GM12878 (cell line): Measurements from ENCODE around the gene KCNN3. TPM values are rescaled to one million over a fixed set of nuclear protein-coding genes. Genes with fewer than 3 reads are reported as not detected.

Experiments used
- ATAC-seq: fragments of 200-7000 bp; cut with Tn5 transposase; 3 replicates; pipeline ENCODE4 v1.9.1; 2020; ENCODE audit warnings: mild to moderate bottlenecking, moderate library complexity
- BruUV-seq: library from RNA; stranded (reverse); fragments of 400-500 nt; replicated peaks from 2 replicates; lab custom pipeline; 2021; lab: Mats Ljungman, UMichigan
- CTCF ChIA-PET: fragments of 300-600 bp; sonication (Branson Sonifier 250); formaldehyde crosslinking; extraction: SDS; loops from one replicate; lab custom pipeline; 2021; ENCODE audit warnings: inconsistent platforms; lab: Yijun Ruan, JAX
- POLR2A ChIA-PET: fragments of 350-600 bp; formaldehyde crosslinking; extraction: SDS; loops from one replicate; lab custom pipeline; 2021; ENCODE audit warnings: inconsistent platforms; lab: Charles Lee
- RAD21 ChIA-PET: fragments of 300-600 bp; sonication (Branson Sonifier 250); formaldehyde crosslinking; loops from one replicate; lab custom pipeline; 2023; ENCODE audit warnings: antibody characterized with exemption; ENCODE audit not compliant: unreplicated experiment; lab: Charles Lee
- SMC1A ChIA-PET: fragments of 300-600 bp; sonication (Branson Sonifier 250); formaldehyde crosslinking; loops from one replicate; lab custom pipeline; 2023; ENCODE audit not compliant: unreplicated experiment, uncharacterized antibody; lab: Charles Lee
- DNase-seq: peaks from one replicate; pipeline ENCODE4 v3.0.0-alpha.2; 2011; ENCODE audit warnings: low read depth, low spot score
- FAIRE-seq: peaks from 3 replicates; lab custom pipeline; 2011; peaks lifted over from hg19 to GRCh38; lab: Jason Lieb, UNC
- H2AFZ ChIP-seq: 2 replicates; pipeline ENCODE4 v1.6.0; 2011; ENCODE audit warnings: low read depth, low read length, control low read depth; ENCODE audit not compliant: control insufficient read depth
- H3K27ac ChIP-seq: 2 replicates; pipeline ENCODE4 v1.5.1; 2011; ENCODE audit warnings: control low read depth; ENCODE audit not compliant: control insufficient read depth, insufficient read depth
- H3K27me3 ChIP-seq, 2 experiments: replicated peaks in 1 of 2; 2 replicates each; pipeline versions ENCODE4 v1.6.0 to v1.6.1; 2011; ENCODE audit warnings: low read length in 1 of 2; ENCODE audit not compliant: control insufficient read depth in 2 of 2, insufficient read depth in 2 of 2
- H3K36me3 ChIP-seq, 2 experiments: 2 replicates each; pipeline ENCODE4 v1.5.1; 2011; ENCODE audit warnings: low read length in 1 of 2; ENCODE audit not compliant: control insufficient read depth in 2 of 2, insufficient read depth in 2 of 2
- H3K4me1 ChIP-seq: 2 replicates; pipeline ENCODE4 v1.6.1; 2011; ENCODE audit warnings: mild to moderate bottlenecking, low read length, moderate library complexity, mixed read lengths; ENCODE audit not compliant: control insufficient read depth, insufficient read depth
- H3K4me2 ChIP-seq: 2 replicates; pipeline ENCODE4 v1.6.0; 2011; ENCODE audit warnings: control low read depth; ENCODE audit not compliant: control insufficient read depth, insufficient read depth
- H3K4me3 ChIP-seq: fragments of 200-600 bp; sonication (generic); 2 replicates; pipeline ENCODE4 v1.5.1; 2016
- H3K79me2 ChIP-seq: 2 replicates; pipeline ENCODE4 v1.6.0; 2011; ENCODE audit warnings: low read length; ENCODE audit not compliant: control insufficient read depth, insufficient read depth
- H3K9ac ChIP-seq: 2 replicates; pipeline ENCODE4 v1.8.0; 2011; ENCODE audit warnings: low read length, control low read depth, mixed read lengths; ENCODE audit not compliant: control insufficient read depth, insufficient read depth
- H3K9me3 ChIP-seq: replicated peaks from 3 replicates; pipeline ENCODE4 v1.5.1; 2011; ENCODE audit warnings: mild to moderate bottlenecking, low read length; ENCODE audit not compliant: control insufficient read depth, insufficient read depth
- H4K20me1 ChIP-seq: 2 replicates; pipeline ENCODE4 v1.6.0; 2011; ENCODE audit not compliant: control insufficient read depth, insufficient read depth
- CREM ChIP-seq: IDR thresholded peaks from 2 replicates; pipeline ENCODE4 v1.6.1; 2014; ENCODE audit warnings: antibody characterized with exemption, low read depth
- E4F1 ChIP-seq: fragments of 450-650 bp; IDR thresholded peaks from 2 replicates; pipeline ENCODE4 v1.6.1; 2018; ENCODE audit warnings: borderline replicate concordance, mild to moderate bottlenecking; ENCODE audit not compliant: partially characterized antibody
- ESRRA ChIP-seq: IDR thresholded peaks from 2 replicates; pipeline ENCODE4 v1.6.1; 2012; ENCODE audit warnings: mild to moderate bottlenecking, low read length, improper control_type of control experiment
- PAX8 ChIP-seq: fragments of 450-650 bp; IDR thresholded peaks from 2 replicates; pipeline ENCODE4 v1.6.1; 2017; ENCODE audit warnings: mild to moderate bottlenecking, moderate library complexity
- SIN3A ChIP-seq: IDR thresholded peaks from 2 replicates; pipeline ENCODE4 v1.6.1; 2012; ENCODE audit warnings: low read depth, low read length, improper control_type of control experiment
- WGBS: methylation state at CpG from one replicate; pipeline ENCODE4 v1.1.6; 2016; ENCODE audit warnings: low lambda C conversion rate; ENCODE audit not compliant: insufficient replicate concordance, insufficient coverage; ENCODE audit errors: missing lambda C conversion rate; 5-methylcytosine and 5-hydroxymethylcytosine counted together
- in situ Hi-C: fragments of 300-500 bp; cut with MboI; formaldehyde crosslinking; loops from 9 replicates; pipeline ENCODE4 v1.14.3; 2018; ENCODE audit warnings: mixed read lengths
- intact Hi-C: fragments of 100-400 bp; cut with micrococcal nuclease; formaldehyde crosslinking; loops from one replicate; pipeline ENCODE4 v1.14.2; 2022; ENCODE audit not compliant: unreplicated experiment
- polyA plus RNA-seq, 11 experiments: library from polyadenylated mRNA; depleted of rRNA in 4 of 11; unstranded in 6 of 11; stranded (reverse) in 5 of 11; fragments of >200 nt; fragmentation: Nextera tagmentation in 4 of 11; fragmentation: Illumina TruSeq in 1 of 11; extraction: Ambion mirVana in 4 of 11; extraction: Trizol in 1 of 11; gene quantifications; 1 replicate in 1 of 11; 2 replicates in 10 of 11; pipeline versions ENCODE4 v1.2.1 to v1.2.3, GENCODE V29; 2011 to 2016; ENCODE audit warnings: inconsistent platforms in 2 of 11, missing spikeins in 2 of 11, low read depth in 1 of 11
- total RNA-seq, 4 experiments: library from RNA; depleted of rRNA in 3 of 4; stranded (reverse); fragments of >200 nt in 3 of 4; fragmentation: Illumina TruSeq in 1 of 4; extraction: Trizol in 1 of 4; gene quantifications; 2 replicates each; pipeline versions ENCODE4 v1.2.1 to v1.2.3, GENCODE V29; 2013 to 2021
- TF ChIP-seq, protein P1 (sequence below), 3 experiments: IDR thresholded peaks in 2 of 3; conservative IDR thresholded peaks in 1 of 3; 2 replicates each; pipeline ENCODE4 v1.5.1; 2011; ENCODE audit warnings: low read depth in 3 of 3, low read length in 3 of 3, mild to moderate bottlenecking in 3 of 3, control low read depth in 2 of 3, moderate library complexity in 2 of 3, inconsistent platforms in 1 of 3, mixed read lengths in 1 of 3; ENCODE audit not compliant: control insufficient read depth in 2 of 3, insufficient read depth in 1 of 3; ENCODE audit errors: extremely low read depth in 1 of 3

Gene KCNN3
- total and polyA plus RNA-seq, 10 of the 15 experiments (the other 5 are each of a cell fraction or from before 2014, with no cell fraction given) = 3.5 to 26.4 (median 14.9) TPM

GRCh38 chr1:154774175-154774855, 95.8 kb downstream of the KCNN3 start:
- RAD21 ChIA-PET = interaction anchor here (0.6 to 4.0 kb wide), 14 partner anchors 11 to 104 kb away, joined by 3 to 17 read pairs (median 4); partner anchors contain the start of gene KCNN3
- Histone ChIP-seq H3K9me3 (peaks cover 3% of the 10 kb centered on the region; the same call in 2 of the 3 replicates), H3K27me3 (no peaks in the 10 kb centered on the region), H3K4me1 (peaks cover 21% of the 10 kb centered on the region), H3K79me2 (no peaks in the 10 kb centered on the region; the same call in 1 of the 2 replicates), H3K9ac (no peak overlapping the region), H3K27ac (peak overlapping the region; percentile 36), H3K4me2 (no peak overlapping the region), H4K20me1 (no peaks in the 10 kb centered on the region), H3K4me3 (no peak overlapping the region), H2AFZ (no peak overlapping the region), H3K36me3 (peaks cover 4 to 9% of the 10 kb centered on the region in 2 experiments; a peak in 3 of 4 replicates)
- in situ Hi-C loops (no loop called here), intact Hi-C loops (loop anchor here (5.0 kb wide), 1 partner anchor 103 kb away; no protein-coding TSS in a partner anchor)
- CTCF ChIA-PET = interaction anchor here (0.7 to 1.5 kb wide), 6 partner anchors 17 to 103 kb away, joined by 3 to 5 read pairs (median 4); no protein-coding TSS in a partner anchor
- TF ChIP-seq ESRRA = no peak
- TF ChIP-seq E4F1 = no peak
- no peak for TF ChIP-seq CREM
- TF ChIP-seq, protein P1, sequence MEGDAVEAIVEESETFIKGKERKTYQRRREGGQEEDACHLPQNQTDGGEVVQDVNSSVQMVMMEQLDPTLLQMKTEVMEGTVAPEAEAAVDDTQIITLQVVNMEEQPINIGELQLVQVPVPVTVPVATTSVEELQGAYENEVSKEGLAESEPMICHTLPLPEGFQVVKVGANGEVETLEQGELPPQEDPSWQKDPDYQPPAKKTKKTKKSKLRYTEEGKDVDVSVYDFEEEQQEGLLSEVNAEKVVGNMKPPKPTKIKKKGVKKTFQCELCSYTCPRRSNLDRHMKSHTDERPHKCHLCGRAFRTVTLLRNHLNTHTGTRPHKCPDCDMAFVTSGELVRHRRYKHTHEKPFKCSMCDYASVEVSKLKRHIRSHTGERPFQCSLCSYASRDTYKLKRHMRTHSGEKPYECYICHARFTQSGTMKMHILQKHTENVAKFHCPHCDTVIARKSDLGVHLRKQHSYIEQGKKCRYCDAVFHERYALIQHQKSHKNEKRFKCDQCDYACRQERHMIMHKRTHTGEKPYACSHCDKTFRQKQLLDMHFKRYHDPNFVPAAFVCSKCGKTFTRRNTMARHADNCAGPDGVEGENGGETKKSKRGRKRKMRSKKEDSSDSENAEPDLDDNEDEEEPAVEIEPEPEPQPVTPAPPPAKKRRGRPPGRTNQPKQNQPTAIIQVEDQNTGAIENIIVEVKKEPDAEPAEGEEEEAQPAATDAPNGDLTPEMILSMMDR (IDR thresholded peaks at IDR 0.05 in 2 of 3, conservative IDR thresholded peaks at IDR 0.05 in 1 of 3; ENCODE audit: control insufficient read depth in 2 of 3, extremely low read depth in 1 of 3, insufficient read depth in 1 of 3, low read depth in 3 of 3, low read length in 3 of 3) = no peak
- no peak for TF ChIP-seq SIN3A
- no peak for TF ChIP-seq PAX8
- FAIRE-seq (no peak), ATAC-seq (peak; percentile 55), DNase-seq (no peak)
- BruUV-seq = no TSS peak
- WGBS = 45% methylated on average over 7 of the region's 7 CpGs
- POLR2A ChIA-PET = interaction anchor here (0.8 to 1.4 kb wide), 6 partner anchors 12 to 99 kb away, joined by 3 to 6 read pairs (median 4); no protein-coding TSS in a partner anchor
- SMC1A ChIA-PET = interaction anchor here (0.9 to 1.6 kb wide), 9 partner anchors 11 to 104 kb away, joined by 3 to 7 read pairs (median 3); partner anchors contain the start of gene KCNN3
